Ishikawa (cell line): Measurements from ENCODE around the gene RBM20.

ENCODE experiments used
- CEBPB ChIP-seq: IDR thresholded peaks from 2 replicates; pipeline ENCODE4 v1.6.1; 2012
- CREB1 ChIP-seq: IDR thresholded peaks from 2 replicates; pipeline ENCODE4 v1.6.1; 2012; ENCODE audit warnings: low read depth
- EGR1 ChIP-seq: IDR thresholded peaks from 2 replicates; pipeline ENCODE4 v1.6.1; 2012
- EP300 ChIP-seq: IDR thresholded peaks from 2 replicates; pipeline ENCODE4 v1.6.1; 2012; ENCODE audit warnings: borderline replicate concordance
- FOXM1 ChIP-seq: IDR thresholded peaks from 2 replicates; pipeline ENCODE4 v1.6.1; 2012; ENCODE audit warnings: low read depth, borderline replicate concordance
- NFIC ChIP-seq: IDR thresholded peaks from 2 replicates; pipeline ENCODE4 v1.6.1; 2012
- RAD21 ChIP-seq: IDR thresholded peaks from 2 replicates; pipeline ENCODE4 v1.6.1; 2012; ENCODE audit warnings: low read depth
- TAF1 ChIP-seq: IDR thresholded peaks from 2 replicates; pipeline ENCODE4 v1.6.1; 2012; ENCODE audit warnings: low read depth, mild to moderate bottlenecking
- TCF12 ChIP-seq: IDR thresholded peaks from 2 replicates; pipeline ENCODE4 v1.6.1; 2012; ENCODE audit warnings: low read depth
- TEAD4 ChIP-seq: IDR thresholded peaks from 2 replicates; pipeline ENCODE4 v1.6.1; 2012
- YY1 ChIP-seq: IDR thresholded peaks from 2 replicates; pipeline ENCODE4 v1.6.1; 2012; ENCODE audit warnings: low read depth
- ZBTB7A ChIP-seq: IDR thresholded peaks from 2 replicates; pipeline ENCODE4 v1.6.1; 2012; ENCODE audit warnings: low read depth
- TF ChIP-seq, protein P1 (sequence below): IDR thresholded peaks from 2 replicates; pipeline ENCODE4 v1.6.1; 2012
- TF ChIP-seq, protein P2 (sequence below): IDR thresholded peaks from 2 replicates; pipeline ENCODE4 v1.6.1; 2012; ENCODE audit warnings: low read depth, mild to moderate bottlenecking
- TF ChIP-seq, protein P3 (sequence below): IDR thresholded peaks from 2 replicates; pipeline ENCODE4 v1.6.1; 2012

Gene RBM20

DNA sequence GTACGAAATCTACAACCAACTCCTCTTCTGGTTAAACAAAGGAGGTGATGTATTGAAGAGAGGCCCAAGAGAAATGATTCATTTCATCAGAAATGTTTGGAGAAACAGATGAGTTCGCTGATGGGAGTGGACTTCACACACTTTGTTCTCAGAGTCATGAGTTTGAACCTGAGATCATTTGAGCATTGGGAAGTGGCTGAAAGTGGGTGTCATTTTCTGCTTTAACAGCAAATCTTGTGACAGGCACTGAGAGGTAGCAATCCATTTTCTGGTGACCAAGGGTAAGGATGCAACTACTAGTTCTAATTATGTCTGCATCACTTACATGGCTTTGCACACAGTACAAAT is 51.4 kb downstream of the RBM20 start:
- TF ChIP-seq, protein P1, sequence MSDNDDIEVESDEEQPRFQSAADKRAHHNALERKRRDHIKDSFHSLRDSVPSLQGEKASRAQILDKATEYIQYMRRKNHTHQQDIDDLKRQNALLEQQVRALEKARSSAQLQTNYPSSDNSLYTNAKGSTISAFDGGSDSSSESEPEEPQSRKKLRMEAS, result no peak
- TF ChIP-seq EP300 (no peak), CEBPB (no peak), YY1 (no peak), TAF1 (no peak), CREB1 (no peak), RAD21 (no peak), TEAD4 (no peak), FOXM1 (no peak), TCF12 (no peak), EGR1 (no peak), NFIC (no peak), ZBTB7A (no peak)
- TF ChIP-seq, protein P2, sequence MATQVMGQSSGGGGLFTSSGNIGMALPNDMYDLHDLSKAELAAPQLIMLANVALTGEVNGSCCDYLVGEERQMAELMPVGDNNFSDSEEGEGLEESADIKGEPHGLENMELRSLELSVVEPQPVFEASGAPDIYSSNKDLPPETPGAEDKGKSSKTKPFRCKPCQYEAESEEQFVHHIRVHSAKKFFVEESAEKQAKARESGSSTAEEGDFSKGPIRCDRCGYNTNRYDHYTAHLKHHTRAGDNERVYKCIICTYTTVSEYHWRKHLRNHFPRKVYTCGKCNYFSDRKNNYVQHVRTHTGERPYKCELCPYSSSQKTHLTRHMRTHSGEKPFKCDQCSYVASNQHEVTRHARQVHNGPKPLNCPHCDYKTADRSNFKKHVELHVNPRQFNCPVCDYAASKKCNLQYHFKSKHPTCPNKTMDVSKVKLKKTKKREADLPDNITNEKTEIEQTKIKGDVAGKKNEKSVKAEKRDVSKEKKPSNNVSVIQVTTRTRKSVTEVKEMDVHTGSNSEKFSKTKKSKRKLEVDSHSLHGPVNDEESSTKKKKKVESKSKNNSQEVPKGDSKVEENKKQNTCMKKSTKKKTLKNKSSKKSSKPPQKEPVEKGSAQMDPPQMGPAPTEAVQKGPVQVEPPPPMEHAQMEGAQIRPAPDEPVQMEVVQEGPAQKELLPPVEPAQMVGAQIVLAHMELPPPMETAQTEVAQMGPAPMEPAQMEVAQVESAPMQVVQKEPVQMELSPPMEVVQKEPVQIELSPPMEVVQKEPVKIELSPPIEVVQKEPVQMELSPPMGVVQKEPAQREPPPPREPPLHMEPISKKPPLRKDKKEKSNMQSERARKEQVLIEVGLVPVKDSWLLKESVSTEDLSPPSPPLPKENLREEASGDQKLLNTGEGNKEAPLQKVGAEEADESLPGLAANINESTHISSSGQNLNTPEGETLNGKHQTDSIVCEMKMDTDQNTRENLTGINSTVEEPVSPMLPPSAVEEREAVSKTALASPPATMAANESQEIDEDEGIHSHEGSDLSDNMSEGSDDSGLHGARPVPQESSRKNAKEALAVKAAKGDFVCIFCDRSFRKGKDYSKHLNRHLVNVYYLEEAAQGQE, result no peak
- TF ChIP-seq, protein P3, sequence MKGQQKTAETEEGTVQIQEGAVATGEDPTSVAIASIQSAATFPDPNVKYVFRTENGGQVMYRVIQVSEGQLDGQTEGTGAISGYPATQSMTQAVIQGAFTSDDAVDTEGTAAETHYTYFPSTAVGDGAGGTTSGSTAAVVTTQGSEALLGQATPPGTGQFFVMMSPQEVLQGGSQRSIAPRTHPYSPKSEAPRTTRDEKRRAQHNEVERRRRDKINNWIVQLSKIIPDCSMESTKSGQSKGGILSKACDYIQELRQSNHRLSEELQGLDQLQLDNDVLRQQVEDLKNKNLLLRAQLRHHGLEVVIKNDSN, result no peak

DNA sequence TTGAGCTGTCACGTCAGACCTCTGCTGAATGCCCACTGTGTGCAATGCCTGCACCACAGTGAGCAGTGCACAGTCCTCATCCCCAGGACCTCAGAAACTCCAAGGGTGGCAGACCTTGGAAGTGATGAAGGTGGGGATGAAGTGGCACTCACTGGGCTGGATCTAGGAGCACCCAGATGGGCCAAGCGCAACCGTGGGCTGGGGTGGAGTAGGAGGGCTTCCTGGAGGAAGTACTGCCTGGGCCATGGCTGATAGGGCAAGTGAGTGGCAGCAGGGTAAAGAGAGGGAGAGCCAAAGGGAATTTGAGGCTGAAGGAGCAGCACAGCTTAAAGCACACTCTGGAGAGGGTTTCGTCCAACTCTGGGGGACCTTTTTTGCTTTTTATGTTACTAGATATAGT is 52.3 kb downstream of the RBM20 start:
- no peak for TF ChIP-seq TCF12
- no peak for TF ChIP-seq NFIC
- no peak for TF ChIP-seq RAD21
- no peak for TF ChIP-seq CEBPB
- no peak for TF ChIP-seq ZBTB7A

DNA sequence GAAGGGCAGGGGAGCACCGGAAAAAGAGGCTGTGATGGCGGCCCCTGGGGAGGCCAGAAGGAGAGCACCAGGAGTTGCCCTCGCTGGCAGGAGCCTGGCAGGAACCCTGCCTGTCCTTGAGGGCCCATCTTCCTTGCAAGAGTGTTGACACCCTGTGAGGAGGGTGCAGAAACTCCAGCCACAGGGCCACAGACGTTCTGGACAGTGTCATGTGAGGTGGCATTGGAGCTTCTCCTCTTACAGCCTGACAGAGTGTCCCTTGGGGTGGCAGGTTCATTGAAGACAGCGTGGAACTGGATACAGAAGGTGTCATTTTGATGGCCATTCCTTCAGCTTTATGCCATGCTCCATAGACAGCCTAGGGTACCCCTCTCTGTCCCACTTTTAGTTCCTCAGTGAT is 54.2 kb downstream of the RBM20 start:
- TF ChIP-seq RAD21, result no peak
- no peak for TF ChIP-seq ZBTB7A
- no peak for TF ChIP-seq EP300
- no peak for TF ChIP-seq YY1
- TF ChIP-seq TCF12, result no peak
- TF ChIP-seq, protein P2, result no peak
- TF ChIP-seq, protein P3, result no peak
- no peak for TF ChIP-seq TEAD4
- TF ChIP-seq CEBPB, result no peak
- no peak for TF ChIP-seq NFIC
- TF ChIP-seq TAF1, result no peak
- TF ChIP-seq CREB1, result no peak
- no peak for TF ChIP-seq FOXM1
- TF ChIP-seq, protein P1, result no peak
- no peak for TF ChIP-seq EGR1

DNA sequence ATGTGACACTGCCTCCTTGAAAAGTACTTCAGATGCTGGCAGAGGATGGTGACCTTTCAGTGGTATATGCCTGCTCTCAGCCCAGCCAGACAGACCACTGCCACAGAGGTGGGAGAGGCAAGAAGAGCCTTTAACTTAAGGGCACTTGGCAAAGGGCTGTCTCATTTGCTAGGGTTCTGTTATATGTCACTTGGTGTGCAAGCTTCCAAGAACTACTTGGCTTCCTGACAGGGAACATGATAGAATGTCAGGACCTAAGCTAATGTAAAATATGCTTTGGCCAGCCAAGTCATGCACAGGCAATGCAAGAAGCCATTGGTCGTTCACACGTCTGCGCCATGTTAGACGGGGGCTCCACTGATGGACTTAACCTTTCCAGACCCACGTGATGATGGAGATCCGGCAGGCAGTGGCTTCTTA is 54.7 kb downstream of the RBM20 start:
- TF ChIP-seq, protein P1, result no peak
- TF ChIP-seq TCF12 (no peak), RAD21 (no peak), CREB1 (no peak), TEAD4 (no peak)

DNA sequence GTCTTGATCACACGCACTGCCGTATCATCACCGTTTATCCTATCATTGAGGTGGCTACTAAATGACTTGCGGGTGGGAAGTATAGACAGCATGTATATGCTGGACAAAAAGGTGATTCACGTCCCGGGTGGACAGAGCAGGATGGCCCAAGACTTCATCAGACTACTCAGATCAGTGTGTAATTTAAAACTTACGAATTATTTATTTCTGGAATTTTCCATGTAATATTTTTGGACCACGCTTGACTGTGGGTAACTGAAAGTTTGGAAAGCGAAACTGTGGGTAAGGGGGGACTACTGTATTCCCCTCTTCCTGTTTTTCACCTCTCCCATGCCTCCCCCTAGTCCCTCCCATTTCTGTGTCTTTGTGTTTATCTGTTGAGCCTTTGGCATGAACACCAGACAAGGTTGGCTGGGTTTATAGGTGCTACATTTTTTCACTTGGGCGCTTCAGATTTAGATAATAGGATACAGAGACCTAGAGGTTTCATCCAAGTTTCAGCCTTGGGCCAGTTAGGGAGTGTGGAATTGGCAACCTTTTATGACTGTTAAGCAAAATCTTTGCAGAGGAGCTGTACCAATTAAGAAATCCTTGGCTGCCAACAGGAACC is 55.8 kb downstream of the RBM20 start:
- TF ChIP-seq, protein P1, result no peak
- TF ChIP-seq NFIC (no peak), EGR1 (no peak), TEAD4 (no peak), RAD21 (no peak), CREB1 (no peak), TAF1 (no peak), YY1 (no peak), FOXM1 (no peak), EP300 (no peak), CEBPB (no peak), TCF12 (no peak)
- TF ChIP-seq, protein P3, result no peak
- TF ChIP-seq, protein P2, result no peak
